HL-60 (cell line): ENCODE results near the gene NHLRC2.

Experiments
- DNase-seq, 2 experiments: peaks; one replicate each; pipeline ENCODE4 v3.0.0-alpha.2; 2010 to 2020; ENCODE audit warnings: low read depth in 1 of 2, low spot score in 1 of 2
- H3K27ac ChIP-seq: fragments of 250-450 bp; sonication (Bioruptor Pico); replicated peaks from 2 replicates; pipeline ENCODE4 v1.5.1; 2020; ENCODE audit warnings: mild to moderate bottlenecking, moderate library complexity
- H3K27me3 ChIP-seq: fragments of 250-450 bp; sonication (Bioruptor Pico); 2 replicates; pipeline ENCODE4 v1.5.1; 2021; ENCODE audit warnings: mild to moderate bottlenecking, moderate library complexity; ENCODE audit not compliant: insufficient read depth, poor library complexity, severe bottlenecking
- H3K4me3 ChIP-seq: replicated peaks from 2 replicates; pipeline ENCODE4 v1.5.1; 2011; ENCODE audit warnings: mild to moderate bottlenecking, control low read depth, low read length; ENCODE audit not compliant: insufficient read depth
- CTCF ChIP-seq: IDR thresholded peaks from one replicate; pipeline ENCODE4 v1.5.1; 2011; ENCODE audit warnings: low read length, control low read depth, inconsistent platforms; ENCODE audit not compliant: insufficient read depth
- GABPA ChIP-seq: IDR thresholded peaks from 2 replicates; pipeline ENCODE4 v1.6.1; 2012; ENCODE audit warnings: low read depth
- POLR2AphosphoS5 ChIP-seq: IDR thresholded peaks from 2 replicates; pipeline ENCODE4 v1.6.1; 2012; ENCODE audit warnings: low read depth
- REST ChIP-seq: IDR thresholded peaks from 2 replicates; pipeline ENCODE4 v1.6.1; 2012; ENCODE audit warnings: low read depth; ENCODE audit not compliant: insufficient replicate concordance
- SPI1 ChIP-seq: IDR thresholded peaks from 2 replicates; pipeline ENCODE4 v1.6.1; 2012; ENCODE audit warnings: low read depth, mild to moderate bottlenecking, borderline replicate concordance

The NHLRC2 gene

GRCh38 chr10:113958631-113959382 lies 104.3 kb downstream of the NHLRC2 start:
- DNase-seq = no peak
- no peaks in the 10 kb centered on the region for H3K27me3 ChIP-seq
- no peak for TF ChIP-seq POLR2AphosphoS5
- no peak for TF ChIP-seq SPI1
- TF ChIP-seq CTCF = no peak
- TF ChIP-seq GABPA = no peak
- TF ChIP-seq REST = no peak
- no peak overlapping the region for H3K4me3 ChIP-seq
- no peak overlapping the region for H3K27ac ChIP-seq

- TF ChIP-seq CTCF = no peak
- TF ChIP-seq POLR2AphosphoS5 = no peak
- TF ChIP-seq SPI1 = no peak
- TF ChIP-seq GABPA = no peak
- TF ChIP-seq REST = no peak
- H3K27me3 ChIP-seq = no peaks in the 10 kb centered on the region
- H3K27ac ChIP-seq = no peak overlapping the region
- DNase-seq = no peak
- no peak overlapping the region for H3K4me3 ChIP-seq
Observed at GRCh38 chr10:113959383-113959760, 104.9 kb downstream of the NHLRC2 start.

- TF ChIP-seq GABPA = no peak
- peak overlapping the region; percentile 16; the same call in 1 of the 2 replicates for H3K27ac ChIP-seq
- DNase-seq = peak; percentile 32 to 48
- H3K4me3 ChIP-seq = no peak overlapping the region
- no peaks in the 10 kb centered on the region for H3K27me3 ChIP-seq
Observed at GRCh38 chr10:113960617-113961181, 106.2 kb downstream of the NHLRC2 start.

GRCh38 chr10:113961182-113962031 lies 106.9 kb downstream of the NHLRC2 start:
- no peak for TF ChIP-seq GABPA
- TF ChIP-seq SPI1 = no peak
- TF ChIP-seq REST = no peak
- TF ChIP-seq CTCF = no peak
- no peak for TF ChIP-seq POLR2AphosphoS5
- Histone ChIP-seq H3K27ac (peak overlapping the region; percentile 16; the same call in 1 of the 2 replicates), H3K4me3 (no peak overlapping the region), H3K27me3 (no peaks in the 10 kb centered on the region)
- peak in 1 of 2 experiments; percentile 54 for DNase-seq
